ENCODE results near the gene TMEM232. TPM values are rescaled to one million over a fixed set of nuclear protein-coding genes. Genes with fewer than 3 reads are reported as not detected.
A peak's percentile ranks its signal among the peaks of the same experiment; 100 is the strongest.

The TMEM232 gene
- total RNA-seq, 1 donor from 2014 or later = 0.79 TPM

- no peak for TF ChIP-seq CTCF (IDR thresholded peaks at IDR 0.05; ENCODE audit: insufficient read depth, low read length, severe bottlenecking)
- Histone ChIP-seq H3K36me3 (ENCODE audit: control insufficient read depth, insufficient read depth, low read length) (no peaks in the 10 kb centered on the region), H3K4me3 (ENCODE audit: low read depth, low read length) (no peak overlapping the region), H3K27me3 (ENCODE audit: control insufficient read depth, insufficient read depth, low read length) (no peaks in the 10 kb centered on the region)
- no peak for FAIRE-seq
- no peak for DNase-seq (ENCODE audit: low read depth)
Observed at GRCh38 chr5:110469486-110469885, 257.0 kb downstream of the TMEM232 start.

DNA sequence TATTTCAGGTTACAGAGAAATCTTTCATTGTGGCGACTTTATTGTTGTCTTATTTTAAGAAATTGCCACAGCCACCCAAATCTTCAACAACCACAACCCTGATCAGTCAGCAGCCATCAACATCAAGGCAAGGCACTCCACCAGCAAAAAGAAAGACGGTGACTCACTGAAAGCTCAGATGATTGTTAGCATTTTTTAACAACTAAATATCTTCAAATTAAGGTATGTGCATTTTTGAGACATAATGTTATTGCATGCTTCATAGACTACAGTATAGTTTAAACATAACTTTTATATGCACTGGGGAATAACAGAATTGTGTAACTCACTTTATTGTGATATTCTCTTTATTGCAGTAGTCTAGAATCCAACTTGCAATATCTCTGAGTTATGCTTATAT lies 263.4 kb downstream of the TMEM232 start:
- H3K36me3 ChIP-seq (ENCODE audit: control insufficient read depth, insufficient read depth, low read length) = no peaks in the 10 kb centered on the region
- no peak for FAIRE-seq
- TF ChIP-seq CTCF (IDR thresholded peaks at IDR 0.05; ENCODE audit: insufficient read depth, low read length, severe bottlenecking) = no peak
- H3K4me3 ChIP-seq (ENCODE audit: low read depth, low read length) = no peak overlapping the region
- H3K27me3 ChIP-seq (ENCODE audit: control insufficient read depth, insufficient read depth, low read length) = no peaks in the 10 kb centered on the region
- DNase-seq (ENCODE audit: low read depth) = no peak

GRCh38 chr5:110460837-110461236 lies 265.6 kb downstream of the TMEM232 start:
- no peak for FAIRE-seq
- Histone ChIP-seq H3K4me3 (ENCODE audit: low read depth, low read length) (no peak overlapping the region), H3K27me3 (ENCODE audit: control insufficient read depth, insufficient read depth, low read length) (no peaks in the 10 kb centered on the region), H3K36me3 (ENCODE audit: control insufficient read depth, insufficient read depth, low read length) (no peaks in the 10 kb centered on the region)
- no peak for TF ChIP-seq CTCF (IDR thresholded peaks at IDR 0.05; ENCODE audit: insufficient read depth, low read length, severe bottlenecking)
- DNase-seq (ENCODE audit: low read depth) = no peak

DNA sequence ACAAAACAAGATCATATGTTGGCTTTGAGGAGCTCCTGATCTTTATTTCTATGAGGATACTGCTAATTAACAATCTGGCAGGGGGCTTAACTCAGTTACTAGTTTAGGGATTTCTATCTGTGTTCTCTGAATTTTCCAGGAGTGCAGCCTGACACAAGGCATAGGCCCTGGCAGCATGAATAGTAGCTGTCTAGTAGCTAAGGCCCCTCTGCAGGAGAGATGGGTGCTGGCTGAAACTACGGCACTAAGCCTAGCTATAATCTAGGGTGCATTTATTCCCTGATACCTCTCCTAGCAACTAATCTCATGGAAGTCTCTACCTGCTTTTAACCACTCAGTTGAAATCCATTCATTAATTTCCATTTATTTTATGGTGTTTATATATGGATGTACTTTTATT lies 268.2 kb downstream of the TMEM232 start:
- no peak overlapping the region for H3K4me3 ChIP-seq (ENCODE audit: low read depth, low read length)
- H3K36me3 ChIP-seq (ENCODE audit: control insufficient read depth, insufficient read depth, low read length) = no peaks in the 10 kb centered on the region
- no peaks in the 10 kb centered on the region for H3K27me3 ChIP-seq (ENCODE audit: control insufficient read depth, insufficient read depth, low read length)
- no peak for DNase-seq (ENCODE audit: low read depth)
- no peak for TF ChIP-seq CTCF (IDR thresholded peaks at IDR 0.05; ENCODE audit: insufficient read depth, low read length, severe bottlenecking)
- no peak for FAIRE-seq

- H3K4me3 ChIP-seq (ENCODE audit: low read depth, low read length) = no peak overlapping the region
- no peak for DNase-seq (ENCODE audit: low read depth)
- no peak for FAIRE-seq
- no peak for TF ChIP-seq CTCF (IDR thresholded peaks at IDR 0.05; ENCODE audit: insufficient read depth, low read length, severe bottlenecking)
- no peaks in the 10 kb centered on the region for H3K27me3 ChIP-seq (ENCODE audit: control insufficient read depth, insufficient read depth, low read length)
- H3K36me3 ChIP-seq (ENCODE audit: control insufficient read depth, insufficient read depth, low read length) = no peaks in the 10 kb centered on the region
Observed at GRCh38 chr5:110442856-110443255, 283.6 kb downstream of the TMEM232 start.

DNA sequence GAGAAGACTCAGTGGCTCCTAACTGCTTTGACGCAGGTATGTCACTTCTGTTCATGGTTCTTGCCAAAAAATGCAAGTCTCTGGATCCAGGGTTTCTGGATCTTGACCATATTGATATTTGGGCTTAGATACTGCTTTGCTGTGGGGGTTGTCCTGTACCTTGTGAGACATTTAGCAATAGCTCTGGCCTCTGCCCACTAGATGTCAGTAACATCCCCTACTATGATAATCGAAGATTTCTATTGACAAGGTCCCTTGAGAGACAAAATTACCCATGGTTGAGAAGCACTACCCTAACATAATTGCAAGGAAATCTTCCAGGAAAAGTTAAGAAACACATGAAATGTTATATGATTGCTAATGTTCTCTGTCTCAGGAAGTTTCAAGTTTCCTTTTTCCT lies 285.4 kb downstream of the TMEM232 start:
- Histone ChIP-seq H3K4me3 (ENCODE audit: low read depth, low read length) (no peak overlapping the region), H3K27me3 (ENCODE audit: control insufficient read depth, insufficient read depth, low read length) (no peaks in the 10 kb centered on the region), H3K36me3 (ENCODE audit: control insufficient read depth, insufficient read depth, low read length) (no peaks in the 10 kb centered on the region)
- FAIRE-seq (no peak), DNase-seq (ENCODE audit: low read depth) (peak; percentile 25)
- TF ChIP-seq CTCF (IDR thresholded peaks at IDR 0.05; ENCODE audit: insufficient read depth, low read length, severe bottlenecking) = peak; percentile 20
